ENCODE measurements around the gene UMAD1.

DNA sequence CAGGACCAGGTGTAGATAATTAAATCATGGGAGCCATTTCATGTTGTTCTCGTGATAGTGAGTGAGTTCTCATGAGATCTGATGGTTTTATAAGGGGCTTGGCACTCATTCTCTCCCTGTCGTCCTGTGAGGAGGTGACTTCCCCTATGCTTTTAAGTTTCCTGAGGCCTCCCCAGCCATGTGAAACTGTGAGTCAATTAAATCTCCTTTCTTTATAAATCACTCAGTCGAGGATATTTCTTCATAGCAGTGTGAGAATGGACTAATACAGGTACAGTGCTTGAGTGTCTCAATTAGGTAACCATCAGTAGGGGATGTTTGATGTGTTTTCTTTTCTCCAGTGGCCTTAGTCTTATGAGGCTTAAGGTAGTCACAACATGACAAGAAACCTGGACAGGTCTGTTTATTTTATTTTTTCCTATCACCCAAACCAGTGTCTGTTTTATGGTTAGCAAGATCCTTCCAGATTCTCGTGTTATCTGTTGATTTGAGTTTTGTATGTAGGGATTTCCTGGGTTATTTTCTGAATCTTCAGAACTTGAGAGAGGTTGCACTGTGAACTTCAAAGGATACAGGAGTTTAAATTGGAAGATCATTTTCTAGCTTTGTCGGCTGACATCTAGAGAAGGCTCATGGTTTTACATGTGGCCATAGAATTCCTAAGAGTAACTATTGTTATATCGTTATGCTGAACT, 32.1 kb downstream of the UMAD1 start:
- TF ChIP-seq, protein P1, sequence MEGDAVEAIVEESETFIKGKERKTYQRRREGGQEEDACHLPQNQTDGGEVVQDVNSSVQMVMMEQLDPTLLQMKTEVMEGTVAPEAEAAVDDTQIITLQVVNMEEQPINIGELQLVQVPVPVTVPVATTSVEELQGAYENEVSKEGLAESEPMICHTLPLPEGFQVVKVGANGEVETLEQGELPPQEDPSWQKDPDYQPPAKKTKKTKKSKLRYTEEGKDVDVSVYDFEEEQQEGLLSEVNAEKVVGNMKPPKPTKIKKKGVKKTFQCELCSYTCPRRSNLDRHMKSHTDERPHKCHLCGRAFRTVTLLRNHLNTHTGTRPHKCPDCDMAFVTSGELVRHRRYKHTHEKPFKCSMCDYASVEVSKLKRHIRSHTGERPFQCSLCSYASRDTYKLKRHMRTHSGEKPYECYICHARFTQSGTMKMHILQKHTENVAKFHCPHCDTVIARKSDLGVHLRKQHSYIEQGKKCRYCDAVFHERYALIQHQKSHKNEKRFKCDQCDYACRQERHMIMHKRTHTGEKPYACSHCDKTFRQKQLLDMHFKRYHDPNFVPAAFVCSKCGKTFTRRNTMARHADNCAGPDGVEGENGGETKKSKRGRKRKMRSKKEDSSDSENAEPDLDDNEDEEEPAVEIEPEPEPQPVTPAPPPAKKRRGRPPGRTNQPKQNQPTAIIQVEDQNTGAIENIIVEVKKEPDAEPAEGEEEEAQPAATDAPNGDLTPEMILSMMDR (IDR thresholded peaks at IDR 0.05), result no peak
- TF ChIP-seq POLR2A (IDR thresholded peaks at IDR 0.05), result no peak

Data from vagina (tissue), 2 donors.